WTC11 (cell line): ENCODE measurements around the gene LAMA3. TPM values are rescaled to one million over a fixed set of nuclear protein-coding genes. Genes with fewer than 3 reads are reported as not detected.

Experiments used
- ATAC-seq: fragments of 200-7000 bp; cut with Tn5 transposase; 2 replicates; pipeline ENCODE4 v1.10.0; 2021; ENCODE audit warnings: mild to moderate bottlenecking, moderate library complexity
- CTCF ChIA-PET: fragments of 300-600 bp; sonication (Branson Sonifier 250); formaldehyde crosslinking; loops from one replicate; lab custom pipeline; 2021; ENCODE audit warnings: antibody characterized with exemption; lab: Charles Lee
- POLR2A ChIA-PET: fragments of 350-600 bp; sonication (Branson Sonifier 250); formaldehyde crosslinking; loops from one replicate; lab custom pipeline; 2021; ENCODE audit warnings: antibody characterized with exemption; lab: Charles Lee
- DNase-seq: peaks from one replicate; pipeline ENCODE4 v3.0.0; 2021; ENCODE audit warnings: low spot score
- H3K27ac Mint-ChIP-seq: 2 replicates; pipeline ENCODE4 v1.8.0; 2021; ENCODE audit warnings: mixed read lengths
- H3K27me3 Mint-ChIP-seq: 2 replicates; pipeline ENCODE4 v1.8.0; 2021; ENCODE audit warnings: low read depth, mild to moderate bottlenecking, moderate library complexity, mixed read lengths
- H3K36me3 Mint-ChIP-seq: 2 replicates; pipeline ENCODE4 v1.8.0; 2021; ENCODE audit warnings: mixed read lengths
- H3K4me1 Mint-ChIP-seq: 2 replicates; pipeline ENCODE4 v1.8.0; 2022; ENCODE audit warnings: mixed read lengths
- H3K4me3 Mint-ChIP-seq: 2 replicates; pipeline ENCODE4 v1.8.0; 2021; ENCODE audit warnings: mild to moderate bottlenecking, moderate library complexity, mixed read lengths
- H3K9me3 Mint-ChIP-seq: 2 replicates; pipeline ENCODE4 v1.8.0; 2021; ENCODE audit warnings: mixed read lengths
- ESRRA ChIP-seq: sonication (generic); formaldehyde crosslinking; IDR thresholded peaks from 2 replicates; pipeline ENCODE4 v1.8.1; 2022; ENCODE audit warnings: mild to moderate bottlenecking, missing genetic modification reagents, borderline replicate concordance
- ETV6 ChIP-seq: sonication (generic); formaldehyde crosslinking; IDR thresholded peaks from 2 replicates; pipeline ENCODE4 v1.8.1; 2022; ENCODE audit warnings: mild to moderate bottlenecking, missing genetic modification reagents
- FOXJ3 ChIP-seq: sonication (generic); formaldehyde crosslinking; IDR thresholded peaks from 2 replicates; pipeline ENCODE4 v1.9.0; 2021; ENCODE audit warnings: missing genetic modification reagents, mild to moderate bottlenecking, borderline replicate concordance
- FOXP1 ChIP-seq: sonication (generic); formaldehyde crosslinking; IDR thresholded peaks from 2 replicates; pipeline ENCODE4 v1.8.0; 2022; ENCODE audit warnings: missing genetic modification reagents, mild to moderate bottlenecking, moderate library complexity, borderline replicate concordance
- KAT7 ChIP-seq: sonication (generic); formaldehyde crosslinking; IDR thresholded peaks from 2 replicates; pipeline ENCODE4 v1.8.1; 2023; ENCODE audit warnings: missing genetic modification reagents, mild to moderate bottlenecking, borderline replicate concordance
- NFATC4 ChIP-seq: fragments of 250-450 bp; sonication (Bioruptor Pico); IDR thresholded peaks from 2 replicates; pipeline ENCODE4 v1.9.0; 2021; ENCODE audit warnings: mild to moderate bottlenecking
- NFE2L1 ChIP-seq: sonication (generic); formaldehyde crosslinking; IDR thresholded peaks from 2 replicates; pipeline ENCODE4 v1.8.1; 2023; ENCODE audit warnings: missing genetic modification reagents
- PRRX2 ChIP-seq: fragments of 250-450 bp; sonication (Bioruptor Pico); IDR thresholded peaks from 2 replicates; pipeline ENCODE4 v1.8.0; 2021; ENCODE audit warnings: mild to moderate bottlenecking
- SMAD4 ChIP-seq: sonication (generic); formaldehyde crosslinking; IDR thresholded peaks from 2 replicates; pipeline ENCODE4 v1.8.0; 2022; ENCODE audit warnings: mild to moderate bottlenecking, missing genetic modification reagents
- TEAD4 ChIP-seq: sonication (generic); formaldehyde crosslinking; IDR thresholded peaks from 2 replicates; pipeline ENCODE4 v1.8.0; 2022; ENCODE audit warnings: mild to moderate bottlenecking, missing genetic modification reagents
- TP53 ChIP-seq: sonication (generic); formaldehyde crosslinking; IDR thresholded peaks from 2 replicates; pipeline ENCODE4 v1.8.1; 2023; ENCODE audit warnings: mild to moderate bottlenecking, missing genetic modification reagents
- ZNF121 ChIP-seq: sonication (generic); formaldehyde crosslinking; IDR thresholded peaks from 2 replicates; pipeline ENCODE4 v1.8.0; 2023; ENCODE audit warnings: missing genetic modification reagents
- ZNF219 ChIP-seq: sonication (generic); formaldehyde crosslinking; IDR thresholded peaks from 2 replicates; pipeline ENCODE4 v1.8.0; 2023; ENCODE audit warnings: missing genetic modification reagents, mild to moderate bottlenecking, borderline replicate concordance
- ZNF317 ChIP-seq: sonication (generic); formaldehyde crosslinking; IDR thresholded peaks from 2 replicates; pipeline ENCODE4 v1.8.1; 2023; ENCODE audit warnings: low read depth, mild to moderate bottlenecking, moderate library complexity, missing genetic modification reagents, borderline replicate concordance
- ZNF416 ChIP-seq: fragments of 250-450 bp; sonication (Bioruptor Pico); IDR thresholded peaks from 2 replicates; pipeline ENCODE4 v1.9.0; 2021; ENCODE audit warnings: mild to moderate bottlenecking, inconsistent platforms
- total RNA-seq: library from RNA; stranded (reverse); gene quantifications from 3 replicates; pipeline ENCODE4 v1.2.3, GENCODE V29; 2021
- TF ChIP-seq, protein P1 (sequence below): sonication (generic); formaldehyde crosslinking; IDR thresholded peaks from 2 replicates; pipeline ENCODE4 v1.8.0; 2023; ENCODE audit warnings: mild to moderate bottlenecking, missing genetic modification reagents
- TF ChIP-seq, protein P2 (sequence below): sonication (generic); formaldehyde crosslinking; IDR thresholded peaks from 2 replicates; pipeline ENCODE4 v1.8.1; 2023; ENCODE audit warnings: mild to moderate bottlenecking, missing genetic modification reagents, moderate library complexity
- TF ChIP-seq, protein P3 (sequence below): sonication (generic); formaldehyde crosslinking; IDR thresholded peaks from 2 replicates; pipeline ENCODE4 v1.8.0; 2022; ENCODE audit warnings: mild to moderate bottlenecking, missing genetic modification reagents
- TF ChIP-seq, protein P4 (sequence below): sonication (generic); formaldehyde crosslinking; IDR thresholded peaks from 2 replicates; pipeline ENCODE4 v1.8.0; 2022; ENCODE audit warnings: mild to moderate bottlenecking, missing genetic modification reagents
- TF ChIP-seq, protein P5 (sequence below): sonication (generic); formaldehyde crosslinking; IDR thresholded peaks from 2 replicates; pipeline ENCODE4 v1.8.1; 2023; ENCODE audit warnings: mild to moderate bottlenecking, missing genetic modification reagents
- TF ChIP-seq, protein P6 (sequence below): fragments of 250-450 bp; sonication (Bioruptor Pico); IDR thresholded peaks from 2 replicates; pipeline ENCODE4 v1.9.0; 2021; ENCODE audit warnings: mild to moderate bottlenecking
- TF ChIP-seq, protein P7 (sequence below): fragments of 200-600 bp; IDR thresholded peaks from 2 replicates; pipeline ENCODE4 v1.8.0; 2022; ENCODE audit warnings: antibody characterized with exemption

LAMA3 gene
- total RNA-seq, 1 experiment from 2014 or later = 0.83 TPM

DNA sequence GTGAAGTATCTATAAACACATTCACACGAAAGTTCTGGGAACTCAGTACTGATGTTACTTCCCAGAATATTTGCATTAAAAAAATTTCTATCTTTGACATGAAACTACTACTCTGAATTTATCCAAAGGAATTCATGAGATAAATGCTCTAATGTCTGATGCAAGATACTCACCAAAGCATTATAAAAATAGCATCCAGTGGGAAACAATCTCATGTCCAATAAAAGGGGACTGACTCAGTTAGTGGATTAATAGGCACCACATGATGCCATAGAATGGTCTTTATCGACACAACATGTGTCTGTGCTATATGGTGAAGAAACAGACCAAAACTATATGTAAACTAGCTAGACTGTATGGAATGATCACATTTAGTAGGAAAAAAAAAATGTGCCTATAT lies 33.9 kb downstream of the LAMA3 start:
- H3K4me3 Mint-ChIP-seq = no peak overlapping the region
- ChIA-PET CTCF (interaction anchor here (1.4 kb wide), 1 partner anchor 20 kb away, joined by 3 read pairs; no protein-coding TSS in a partner anchor), POLR2A (no interaction called here)
- DNase-seq (no peak), ATAC-seq (no peak)
- no peaks in the 10 kb centered on the region for H3K27me3 Mint-ChIP-seq
- TF ChIP-seq, protein P1, sequence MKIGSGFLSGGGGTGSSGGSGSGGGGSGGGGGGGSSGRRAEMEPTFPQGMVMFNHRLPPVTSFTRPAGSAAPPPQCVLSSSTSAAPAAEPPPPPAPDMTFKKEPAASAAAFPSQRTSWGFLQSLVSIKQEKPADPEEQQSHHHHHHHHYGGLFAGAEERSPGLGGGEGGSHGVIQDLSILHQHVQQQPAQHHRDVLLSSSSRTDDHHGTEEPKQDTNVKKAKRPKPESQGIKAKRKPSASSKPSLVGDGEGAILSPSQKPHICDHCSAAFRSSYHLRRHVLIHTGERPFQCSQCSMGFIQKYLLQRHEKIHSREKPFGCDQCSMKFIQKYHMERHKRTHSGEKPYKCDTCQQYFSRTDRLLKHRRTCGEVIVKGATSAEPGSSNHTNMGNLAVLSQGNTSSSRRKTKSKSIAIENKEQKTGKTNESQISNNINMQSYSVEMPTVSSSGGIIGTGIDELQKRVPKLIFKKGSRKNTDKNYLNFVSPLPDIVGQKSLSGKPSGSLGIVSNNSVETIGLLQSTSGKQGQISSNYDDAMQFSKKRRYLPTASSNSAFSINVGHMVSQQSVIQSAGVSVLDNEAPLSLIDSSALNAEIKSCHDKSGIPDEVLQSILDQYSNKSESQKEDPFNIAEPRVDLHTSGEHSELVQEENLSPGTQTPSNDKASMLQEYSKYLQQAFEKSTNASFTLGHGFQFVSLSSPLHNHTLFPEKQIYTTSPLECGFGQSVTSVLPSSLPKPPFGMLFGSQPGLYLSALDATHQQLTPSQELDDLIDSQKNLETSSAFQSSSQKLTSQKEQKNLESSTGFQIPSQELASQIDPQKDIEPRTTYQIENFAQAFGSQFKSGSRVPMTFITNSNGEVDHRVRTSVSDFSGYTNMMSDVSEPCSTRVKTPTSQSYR (CRISPR knock-in tag) = no peak
- TF ChIP-seq, protein P2, sequence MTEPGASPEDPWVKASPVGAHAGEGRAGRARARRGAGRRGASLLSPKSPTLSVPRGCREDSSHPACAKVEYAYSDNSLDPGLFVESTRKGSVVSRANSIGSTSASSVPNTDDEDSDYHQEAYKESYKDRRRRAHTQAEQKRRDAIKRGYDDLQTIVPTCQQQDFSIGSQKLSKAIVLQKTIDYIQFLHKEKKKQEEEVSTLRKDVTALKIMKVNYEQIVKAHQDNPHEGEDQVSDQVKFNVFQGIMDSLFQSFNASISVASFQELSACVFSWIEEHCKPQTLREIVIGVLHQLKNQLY (CRISPR knock-in tag) = no peak
- TF ChIP-seq, protein P3, sequence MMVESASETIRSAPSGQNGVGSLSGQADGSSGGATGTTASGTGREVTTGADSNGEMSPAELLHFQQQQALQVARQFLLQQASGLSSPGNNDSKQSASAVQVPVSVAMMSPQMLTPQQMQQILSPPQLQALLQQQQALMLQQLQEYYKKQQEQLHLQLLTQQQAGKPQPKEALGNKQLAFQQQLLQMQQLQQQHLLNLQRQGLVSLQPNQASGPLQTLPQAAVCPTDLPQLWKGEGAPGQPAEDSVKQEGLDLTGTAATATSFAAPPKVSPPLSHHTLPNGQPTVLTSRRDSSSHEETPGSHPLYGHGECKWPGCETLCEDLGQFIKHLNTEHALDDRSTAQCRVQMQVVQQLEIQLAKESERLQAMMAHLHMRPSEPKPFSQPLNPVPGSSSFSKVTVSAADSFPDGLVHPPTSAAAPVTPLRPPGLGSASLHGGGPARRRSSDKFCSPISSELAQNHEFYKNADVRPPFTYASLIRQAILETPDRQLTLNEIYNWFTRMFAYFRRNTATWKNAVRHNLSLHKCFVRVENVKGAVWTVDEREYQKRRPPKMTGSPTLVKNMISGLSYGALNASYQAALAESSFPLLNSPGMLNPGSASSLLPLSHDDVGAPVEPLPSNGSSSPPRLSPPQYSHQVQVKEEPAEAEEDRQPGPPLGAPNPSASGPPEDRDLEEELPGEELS = no peak
- TF ChIP-seq ZNF416 (no peak), ZNF317 (no peak), FOXP1 (CRISPR knock-in tag) (no peak), FOXJ3 (CRISPR knock-in tag) (no peak), ZNF121 (no peak), PRRX2 (CRISPR knock-in tag) (no peak), TEAD4 (no peak), ZNF219 (no peak), NFATC4 (CRISPR knock-in tag) (no peak), TP53 (CRISPR knock-in tag) (no peak), SMAD4 (CRISPR knock-in tag) (no peak)
- TF ChIP-seq, protein P4, sequence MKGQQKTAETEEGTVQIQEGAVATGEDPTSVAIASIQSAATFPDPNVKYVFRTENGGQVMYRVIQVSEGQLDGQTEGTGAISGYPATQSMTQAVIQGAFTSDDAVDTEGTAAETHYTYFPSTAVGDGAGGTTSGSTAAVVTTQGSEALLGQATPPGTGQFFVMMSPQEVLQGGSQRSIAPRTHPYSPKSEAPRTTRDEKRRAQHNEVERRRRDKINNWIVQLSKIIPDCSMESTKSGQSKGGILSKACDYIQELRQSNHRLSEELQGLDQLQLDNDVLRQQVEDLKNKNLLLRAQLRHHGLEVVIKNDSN = no peak
- TF ChIP-seq, protein P5, sequence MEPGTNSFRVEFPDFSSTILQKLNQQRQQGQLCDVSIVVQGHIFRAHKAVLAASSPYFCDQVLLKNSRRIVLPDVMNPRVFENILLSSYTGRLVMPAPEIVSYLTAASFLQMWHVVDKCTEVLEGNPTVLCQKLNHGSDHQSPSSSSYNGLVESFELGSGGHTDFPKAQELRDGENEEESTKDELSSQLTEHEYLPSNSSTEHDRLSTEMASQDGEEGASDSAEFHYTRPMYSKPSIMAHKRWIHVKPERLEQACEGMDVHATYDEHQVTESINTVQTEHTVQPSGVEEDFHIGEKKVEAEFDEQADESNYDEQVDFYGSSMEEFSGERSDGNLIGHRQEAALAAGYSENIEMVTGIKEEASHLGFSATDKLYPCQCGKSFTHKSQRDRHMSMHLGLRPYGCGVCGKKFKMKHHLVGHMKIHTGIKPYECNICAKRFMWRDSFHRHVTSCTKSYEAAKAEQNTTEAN = no peak
- no peaks in the 10 kb centered on the region for H3K9me3 Mint-ChIP-seq
- H3K4me1 Mint-ChIP-seq = no peaks in the 10 kb centered on the region; the same call in 1 of the 2 replicates
- H3K27ac Mint-ChIP-seq = no peak overlapping the region
- H3K36me3 Mint-ChIP-seq = no peaks in the 10 kb centered on the region

DNA sequence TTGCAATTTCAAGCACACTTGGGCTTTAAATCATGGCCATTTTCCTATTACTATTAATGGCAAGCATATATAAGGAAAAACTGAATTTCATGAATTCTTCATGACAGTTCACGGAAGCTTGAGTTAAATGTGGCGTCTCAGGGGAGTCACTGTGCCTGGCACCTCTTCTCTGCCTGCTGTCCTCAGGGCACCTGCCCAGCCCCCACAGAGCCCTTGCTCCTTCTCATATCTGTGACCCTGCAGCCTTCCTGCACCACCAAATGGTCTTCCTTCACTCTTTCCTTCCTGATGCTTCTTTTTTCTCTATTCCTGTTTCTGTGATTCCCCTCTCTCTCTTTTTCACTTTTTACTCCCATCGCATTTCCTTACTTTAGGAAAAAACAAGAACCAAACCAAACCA lies 35.4 kb downstream of the LAMA3 start:
- no peak for ATAC-seq
- no peak for TF ChIP-seq NFE2L1 (CRISPR knock-in tag)
- TF ChIP-seq FOXP1 (CRISPR knock-in tag) = no peak
- no peak for TF ChIP-seq TEAD4
- TF ChIP-seq ETV6 (CRISPR knock-in tag) = no peak
- TF ChIP-seq, protein P6, sequence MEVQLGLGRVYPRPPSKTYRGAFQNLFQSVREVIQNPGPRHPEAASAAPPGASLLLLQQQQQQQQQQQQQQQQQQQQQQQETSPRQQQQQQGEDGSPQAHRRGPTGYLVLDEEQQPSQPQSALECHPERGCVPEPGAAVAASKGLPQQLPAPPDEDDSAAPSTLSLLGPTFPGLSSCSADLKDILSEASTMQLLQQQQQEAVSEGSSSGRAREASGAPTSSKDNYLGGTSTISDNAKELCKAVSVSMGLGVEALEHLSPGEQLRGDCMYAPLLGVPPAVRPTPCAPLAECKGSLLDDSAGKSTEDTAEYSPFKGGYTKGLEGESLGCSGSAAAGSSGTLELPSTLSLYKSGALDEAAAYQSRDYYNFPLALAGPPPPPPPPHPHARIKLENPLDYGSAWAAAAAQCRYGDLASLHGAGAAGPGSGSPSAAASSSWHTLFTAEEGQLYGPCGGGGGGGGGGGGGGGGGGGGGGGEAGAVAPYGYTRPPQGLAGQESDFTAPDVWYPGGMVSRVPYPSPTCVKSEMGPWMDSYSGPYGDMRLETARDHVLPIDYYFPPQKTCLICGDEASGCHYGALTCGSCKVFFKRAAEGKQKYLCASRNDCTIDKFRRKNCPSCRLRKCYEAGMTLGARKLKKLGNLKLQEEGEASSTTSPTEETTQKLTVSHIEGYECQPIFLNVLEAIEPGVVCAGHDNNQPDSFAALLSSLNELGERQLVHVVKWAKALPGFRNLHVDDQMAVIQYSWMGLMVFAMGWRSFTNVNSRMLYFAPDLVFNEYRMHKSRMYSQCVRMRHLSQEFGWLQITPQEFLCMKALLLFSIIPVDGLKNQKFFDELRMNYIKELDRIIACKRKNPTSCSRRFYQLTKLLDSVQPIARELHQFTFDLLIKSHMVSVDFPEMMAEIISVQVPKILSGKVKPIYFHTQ (CRISPR knock-in tag) = no peak
- TF ChIP-seq KAT7 (CRISPR knock-in tag) = no peak
- TF ChIP-seq, protein P7, sequence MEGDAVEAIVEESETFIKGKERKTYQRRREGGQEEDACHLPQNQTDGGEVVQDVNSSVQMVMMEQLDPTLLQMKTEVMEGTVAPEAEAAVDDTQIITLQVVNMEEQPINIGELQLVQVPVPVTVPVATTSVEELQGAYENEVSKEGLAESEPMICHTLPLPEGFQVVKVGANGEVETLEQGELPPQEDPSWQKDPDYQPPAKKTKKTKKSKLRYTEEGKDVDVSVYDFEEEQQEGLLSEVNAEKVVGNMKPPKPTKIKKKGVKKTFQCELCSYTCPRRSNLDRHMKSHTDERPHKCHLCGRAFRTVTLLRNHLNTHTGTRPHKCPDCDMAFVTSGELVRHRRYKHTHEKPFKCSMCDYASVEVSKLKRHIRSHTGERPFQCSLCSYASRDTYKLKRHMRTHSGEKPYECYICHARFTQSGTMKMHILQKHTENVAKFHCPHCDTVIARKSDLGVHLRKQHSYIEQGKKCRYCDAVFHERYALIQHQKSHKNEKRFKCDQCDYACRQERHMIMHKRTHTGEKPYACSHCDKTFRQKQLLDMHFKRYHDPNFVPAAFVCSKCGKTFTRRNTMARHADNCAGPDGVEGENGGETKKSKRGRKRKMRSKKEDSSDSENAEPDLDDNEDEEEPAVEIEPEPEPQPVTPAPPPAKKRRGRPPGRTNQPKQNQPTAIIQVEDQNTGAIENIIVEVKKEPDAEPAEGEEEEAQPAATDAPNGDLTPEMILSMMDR = no peak
- no peak for TF ChIP-seq ESRRA (CRISPR knock-in tag)
- TF ChIP-seq, protein P4 = no peak
- Mint-ChIP-seq H3K27ac (no peak overlapping the region), H3K9me3 (no peaks in the 10 kb centered on the region), H3K4me1 (no peaks in the 10 kb centered on the region; the same call in 1 of the 2 replicates), H3K4me3 (no peak overlapping the region), H3K36me3 (no peaks in the 10 kb centered on the region), H3K27me3 (no peaks in the 10 kb centered on the region)
- CTCF ChIA-PET = no interaction called here
- POLR2A ChIA-PET = no interaction called here
- no peak for DNase-seq
